GM18511 (cell line): Measurements from ENCODE around the gene SPIRE1.
"Not testable (repeated sequence)": the region's sequence is repeated elsewhere in the genome, so short reads cannot be mapped to it uniquely, and the experiment has no call there.

Source experiments
- ATAC-seq: cut with Tn5 transposase; IDR thresholded peaks from one replicate; pipeline ENCODE4 v1.9.1; 2021; ENCODE audit warnings: mild to moderate bottlenecking, moderate library complexity; ENCODE audit not compliant: unreplicated experiment

Gene SPIRE1

DNA sequence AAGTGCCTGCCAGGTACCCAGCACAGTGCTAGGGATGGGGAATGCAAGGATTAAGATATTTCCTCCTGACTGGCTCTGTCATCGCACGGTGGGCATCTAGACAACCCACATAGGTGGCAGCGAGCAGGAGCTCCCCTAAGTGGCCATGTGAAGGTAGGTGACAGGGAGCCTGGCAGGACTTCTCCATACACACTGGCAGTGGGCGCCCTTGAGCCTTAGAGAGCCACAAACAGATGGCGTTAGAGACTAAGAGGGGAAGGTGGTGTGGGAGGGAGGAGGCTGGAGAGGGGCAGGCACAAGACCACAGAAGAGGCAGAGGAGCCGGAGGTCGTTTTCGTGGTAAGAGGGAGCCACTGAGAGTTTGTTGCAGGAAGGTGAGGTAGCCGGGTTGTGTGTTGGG is 235.0 kb downstream of the SPIRE1 start:
- no peak for ATAC-seq

DNA sequence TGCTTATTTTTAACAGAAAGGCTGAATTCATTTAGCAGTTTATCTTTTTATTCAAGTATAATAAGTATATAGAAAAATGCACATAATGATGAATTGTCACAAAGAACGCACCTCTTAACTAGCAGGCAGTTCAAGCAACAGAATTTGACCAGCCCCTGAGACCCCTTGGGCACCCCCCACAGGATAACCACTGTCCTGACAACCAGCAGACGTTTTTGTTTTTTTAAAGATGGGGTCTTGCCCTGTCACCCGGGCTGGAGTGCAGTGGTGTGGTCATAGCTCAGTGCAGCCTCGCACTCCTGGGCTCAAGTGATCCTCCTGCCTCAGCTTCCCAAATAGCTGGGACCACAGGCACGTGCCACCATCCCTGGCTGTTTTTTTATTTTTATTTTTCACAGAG is 236.2 kb downstream of the SPIRE1 start:
- ATAC-seq = no peak

DNA sequence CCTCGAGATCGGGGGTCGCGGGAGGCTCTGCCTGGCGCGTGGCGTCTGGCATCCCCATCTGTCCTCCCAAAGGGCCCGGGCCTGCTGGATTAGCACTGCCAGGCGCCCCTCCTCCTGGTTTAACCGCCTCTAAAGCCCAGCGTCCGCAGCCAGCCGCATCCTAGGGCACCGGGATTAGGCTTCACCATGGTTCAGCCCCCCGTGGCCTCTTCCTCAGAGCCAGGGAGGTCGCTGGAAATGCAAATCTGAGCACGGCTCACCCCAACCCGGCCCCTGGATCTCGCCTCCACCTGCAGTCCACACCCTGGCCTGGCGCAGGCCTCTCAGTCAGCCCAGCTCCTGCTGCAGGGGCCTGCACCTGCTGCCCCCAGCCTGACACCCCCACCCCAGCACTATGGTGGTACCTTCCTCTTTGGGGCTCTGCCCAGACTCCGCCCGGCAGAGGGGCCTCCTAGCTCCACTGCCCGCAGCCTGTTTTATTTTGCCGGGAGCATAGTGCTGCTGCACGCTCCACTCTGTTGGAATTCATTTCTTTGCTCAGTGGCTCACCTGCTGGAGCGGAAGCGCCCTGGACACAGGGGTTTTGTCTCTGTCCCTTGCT is 237.0 kb downstream of the SPIRE1 start:
- no peak for ATAC-seq

DNA sequence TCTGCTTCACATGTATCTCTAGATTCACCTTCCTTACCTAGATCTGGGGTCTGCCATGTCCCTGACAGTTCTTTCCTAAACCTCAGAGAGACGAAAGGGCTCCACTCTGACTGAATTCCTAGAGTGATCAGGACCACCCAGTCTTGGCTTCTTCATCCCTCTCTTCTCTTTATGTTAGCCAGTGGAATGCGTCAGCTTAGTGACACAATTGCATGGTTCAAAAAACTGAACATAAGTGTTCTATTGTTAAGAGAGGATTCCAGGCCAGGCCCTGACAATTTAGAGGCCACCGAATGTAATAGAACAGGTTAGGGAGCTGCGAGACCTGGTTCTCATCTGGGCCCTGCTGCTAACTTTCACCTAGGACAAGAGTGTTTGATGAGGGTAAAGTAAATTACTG is 240.2 kb downstream of the SPIRE1 start:
- ATAC-seq = no peak

DNA sequence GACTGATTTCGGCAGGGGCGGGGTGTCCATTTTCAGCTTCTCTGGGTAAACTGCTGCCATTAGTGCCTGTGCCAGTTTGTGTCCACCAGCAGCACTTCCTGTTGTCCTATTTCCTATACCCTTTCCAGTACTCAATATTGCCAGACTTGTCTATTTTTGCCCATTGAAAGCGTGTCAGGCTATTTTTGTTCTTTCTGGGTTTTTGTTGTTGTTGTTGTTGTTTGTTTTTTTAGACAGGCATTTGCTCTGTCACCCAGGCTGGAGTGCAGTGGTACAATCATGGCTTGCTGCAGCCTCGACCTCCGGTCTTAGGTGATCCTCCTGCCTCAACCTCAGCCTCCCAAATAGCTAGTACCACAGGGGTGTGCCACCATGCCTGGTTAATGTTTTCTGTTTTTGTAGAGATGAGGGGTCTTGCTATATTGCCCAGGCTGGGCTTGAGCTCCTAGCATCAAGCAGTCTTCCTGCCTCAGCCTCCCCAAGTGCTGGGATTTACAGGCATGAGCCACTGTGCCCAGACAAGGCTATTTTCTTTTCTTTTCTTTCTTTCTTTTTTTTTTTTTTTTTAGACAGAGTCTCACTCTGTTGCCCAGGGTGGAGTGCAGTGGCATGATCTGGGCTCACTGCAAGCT is 241.7 kb downstream of the SPIRE1 start:
- ATAC-seq = no peak

DNA sequence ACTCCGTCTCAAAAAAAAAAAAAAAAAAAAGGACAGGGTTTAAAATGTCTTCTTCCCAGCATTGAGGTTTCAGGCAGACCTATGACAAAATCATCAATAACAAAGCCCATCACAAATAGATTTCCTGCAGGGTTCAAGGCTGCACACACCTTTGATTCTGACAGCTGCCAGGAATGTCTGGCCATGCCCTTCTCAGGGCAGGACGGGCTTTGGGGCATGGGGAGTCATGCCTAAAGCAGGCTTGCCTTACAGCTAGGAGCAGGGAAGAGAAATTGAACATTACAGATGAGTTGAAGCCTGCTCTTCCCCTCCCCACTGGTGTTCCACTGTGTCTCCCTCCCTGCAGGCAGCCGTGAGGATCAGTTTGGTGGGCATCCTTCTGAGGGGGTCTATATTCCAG is 246.5 kb downstream of the SPIRE1 start:
- ATAC-seq = no peak

DNA sequence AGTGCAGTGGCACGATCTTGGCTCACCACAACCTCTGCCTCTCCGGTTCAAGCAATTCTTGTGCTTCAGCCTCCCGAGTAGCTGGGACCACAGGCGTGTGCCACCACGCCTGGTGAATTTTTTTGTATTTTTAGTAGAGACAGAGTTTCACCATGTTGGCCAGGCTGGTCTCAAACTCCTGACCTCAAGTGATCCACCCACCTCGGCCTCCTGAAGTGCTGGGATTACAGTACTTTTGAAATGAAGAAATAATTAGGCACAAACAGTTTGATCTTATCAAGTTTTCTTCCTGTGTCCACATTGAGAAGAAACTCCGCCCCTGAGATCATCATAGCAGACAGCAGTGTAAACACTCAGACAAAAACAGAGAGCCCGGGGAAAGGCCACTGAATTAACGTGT is 247.2 kb downstream of the SPIRE1 start:
- not testable (repeated sequence) for ATAC-seq

DNA sequence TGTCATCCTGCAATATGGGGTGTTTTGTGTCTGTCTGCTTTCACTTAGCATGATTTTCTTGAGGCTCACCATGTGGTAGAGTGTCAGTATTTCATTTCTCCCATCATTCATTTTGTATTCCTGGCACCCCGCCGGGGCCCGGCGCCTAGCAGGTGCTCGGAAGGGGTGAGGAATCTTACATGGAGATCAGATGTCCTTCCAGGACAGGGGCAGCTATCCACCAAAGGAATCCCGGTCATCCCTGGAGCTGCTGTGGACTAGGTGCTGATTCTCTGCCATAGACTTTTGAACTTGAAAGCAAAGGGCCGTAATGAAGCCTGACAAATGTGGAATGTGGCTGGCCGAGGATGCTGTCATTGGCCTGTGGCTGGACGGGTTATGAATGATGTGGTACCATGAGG is 247.8 kb downstream of the SPIRE1 start:
- ATAC-seq = no peak

DNA sequence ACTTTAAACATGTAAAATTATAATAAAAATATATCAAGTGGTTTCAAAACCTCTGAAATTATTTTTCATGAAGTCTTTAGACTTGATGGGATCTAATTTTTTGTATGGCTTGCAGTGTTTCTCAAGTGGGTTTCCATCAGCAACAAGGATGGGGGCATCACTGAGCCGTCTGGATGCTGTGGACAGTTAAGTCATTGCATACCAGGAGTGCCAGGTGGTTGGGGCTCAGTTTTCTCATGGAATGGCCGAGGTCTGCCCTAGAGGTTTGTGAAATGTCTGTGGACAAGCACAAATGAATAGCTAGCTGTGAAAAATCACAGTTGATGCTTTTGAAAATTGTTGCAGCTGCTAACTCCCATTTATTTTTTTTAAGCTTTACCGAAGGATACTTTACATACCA is 248.4 kb downstream of the SPIRE1 start:
- ATAC-seq = no peak

DNA sequence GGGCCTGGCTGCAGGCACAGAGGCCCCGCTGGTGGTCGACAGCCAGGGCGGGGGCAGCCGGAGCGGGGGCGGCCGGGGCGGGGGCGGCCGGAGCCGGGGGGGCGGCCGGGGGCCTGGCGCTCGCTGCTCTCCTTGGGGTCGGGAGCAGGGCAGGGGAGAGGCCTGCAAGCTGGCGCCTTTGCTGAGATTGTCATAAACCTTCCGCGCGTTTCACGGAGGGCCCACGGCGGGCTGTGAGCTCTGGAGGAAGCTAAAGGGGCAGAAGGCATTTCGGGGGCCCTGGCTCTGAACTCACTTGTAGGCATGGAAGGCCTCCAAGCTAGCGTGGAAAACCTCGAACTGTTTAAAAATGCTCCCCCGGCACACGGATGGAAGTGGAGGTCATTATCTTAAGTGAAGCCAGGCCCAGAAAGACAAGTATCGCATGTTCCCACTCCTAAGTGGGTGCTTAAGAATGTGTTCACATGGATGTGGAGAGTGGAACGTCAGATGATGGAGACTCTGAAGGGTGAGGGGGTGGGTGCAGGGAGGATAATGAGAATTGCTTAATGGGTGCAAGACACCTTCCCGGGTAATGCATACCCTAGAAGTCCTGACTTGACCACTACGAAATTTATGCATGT is 249.5 kb downstream of the SPIRE1 start:
- ATAC-seq = peak; percentile 3

DNA sequence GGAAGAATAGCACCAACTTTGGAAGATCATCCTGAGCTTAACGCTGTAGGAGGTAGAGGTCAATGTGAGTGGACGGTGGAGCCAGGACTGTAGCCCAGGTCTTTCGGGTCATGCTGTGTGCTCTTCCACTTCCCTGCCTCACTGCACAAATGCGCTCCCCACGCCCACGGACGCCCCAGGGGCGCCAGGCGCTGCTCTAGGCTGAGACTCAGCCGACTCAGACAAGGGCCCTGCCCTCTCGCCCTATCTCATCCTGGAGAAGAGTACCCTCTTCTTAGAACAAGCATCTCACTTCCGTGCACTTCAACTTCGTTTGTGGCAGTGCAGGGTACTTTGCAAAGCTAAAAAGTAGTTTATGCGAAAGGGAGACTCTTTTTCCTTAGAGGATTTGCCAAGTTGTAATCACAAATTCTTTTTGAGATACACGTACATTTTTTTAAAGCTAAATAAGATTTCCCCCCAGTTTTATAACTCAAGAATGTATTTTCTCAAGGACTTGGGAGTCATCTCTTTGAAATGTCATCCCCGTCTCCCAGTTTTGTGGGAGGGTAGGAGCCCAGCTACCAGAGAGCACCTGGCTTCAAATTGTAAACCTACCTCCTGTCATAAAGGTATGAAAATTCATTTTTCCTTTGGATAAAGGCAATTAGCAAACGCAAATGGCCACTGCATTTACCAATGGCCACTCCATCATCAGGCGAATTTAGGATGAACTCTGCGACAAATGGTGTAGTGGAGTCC is 251.4 kb downstream of the SPIRE1 start:
- no peak for ATAC-seq

DNA sequence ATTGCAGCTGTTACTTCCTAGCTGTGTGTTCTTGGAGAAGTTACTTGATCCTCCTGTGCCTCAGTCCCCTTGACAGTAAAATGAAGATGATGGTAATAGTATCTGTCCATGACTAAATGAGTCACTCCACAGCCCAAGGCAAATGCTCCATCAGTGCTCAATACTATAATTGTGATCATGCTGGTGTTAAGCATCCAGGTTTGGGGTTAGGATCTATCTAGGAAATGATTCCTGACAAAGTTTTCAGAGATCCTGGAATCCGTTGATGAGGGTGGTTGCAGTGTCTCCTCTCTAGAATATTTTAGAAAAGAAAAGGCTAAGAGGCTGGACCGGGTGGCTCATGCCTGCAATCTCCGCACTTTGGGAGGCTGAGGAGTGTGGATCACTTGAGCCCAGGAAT is 252.8 kb downstream of the SPIRE1 start:
- no peak for ATAC-seq

DNA sequence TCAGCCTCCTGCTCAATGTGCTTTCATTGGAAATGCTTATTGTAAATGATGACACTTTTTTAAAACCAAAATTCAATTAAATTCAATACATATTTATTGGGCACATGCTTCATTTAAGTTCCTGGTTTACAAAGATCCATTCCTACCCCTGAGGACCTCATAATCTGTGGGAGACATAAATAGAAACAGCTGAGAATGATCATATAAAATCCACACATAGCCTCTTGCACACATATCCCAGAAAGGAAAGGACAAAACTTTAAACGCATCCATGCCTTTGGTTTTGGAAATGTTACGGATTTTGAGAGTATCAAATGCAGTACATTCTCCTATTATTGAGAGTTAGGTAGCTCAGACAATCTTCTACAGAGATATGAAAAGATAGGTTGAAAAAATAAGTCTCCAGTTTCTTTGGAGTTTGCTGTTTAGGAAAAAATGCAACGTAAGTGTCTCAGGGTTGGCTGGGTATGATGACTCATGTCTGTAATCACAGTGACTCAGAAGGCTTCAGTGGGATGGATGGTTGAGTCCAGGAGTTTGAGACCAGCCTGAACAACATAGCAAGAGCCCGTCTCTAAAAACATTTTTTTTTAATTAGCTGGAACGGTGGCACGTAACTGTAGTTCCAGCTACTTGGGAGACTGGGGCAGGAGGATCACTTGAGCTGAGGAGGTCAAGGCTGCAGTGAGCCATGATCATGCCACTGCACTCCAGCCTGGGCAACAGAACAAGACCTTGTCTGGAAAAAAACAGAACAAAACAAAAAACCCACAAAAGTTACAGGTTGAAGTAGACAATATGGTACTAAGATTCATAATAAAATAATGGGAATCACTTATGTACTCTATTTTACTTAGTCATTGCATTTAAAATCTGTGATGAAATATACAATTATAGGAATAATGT is 254.1 kb downstream of the SPIRE1 start:
- ATAC-seq = no peak

DNA sequence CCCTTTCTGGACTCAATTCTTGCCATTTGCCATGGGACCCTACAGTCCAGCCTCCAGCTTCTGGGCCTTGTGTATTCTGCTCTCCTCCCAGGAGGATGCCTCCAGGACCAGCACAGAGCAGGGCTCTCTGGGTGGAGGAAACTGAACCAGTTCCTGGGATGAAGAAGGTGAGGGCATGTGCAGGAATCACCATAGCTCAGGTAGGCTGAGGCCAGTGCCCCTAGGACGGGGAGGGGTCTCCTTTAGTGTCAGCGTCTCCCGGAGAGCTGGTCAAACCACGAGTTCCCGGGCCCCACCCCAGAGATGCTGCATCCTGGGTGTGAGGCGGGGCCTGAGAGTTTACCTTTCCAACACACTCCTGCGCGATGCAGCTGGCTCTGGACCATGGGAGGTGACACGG is 256.0 kb downstream of the SPIRE1 start:
- ATAC-seq = no peak

DNA sequence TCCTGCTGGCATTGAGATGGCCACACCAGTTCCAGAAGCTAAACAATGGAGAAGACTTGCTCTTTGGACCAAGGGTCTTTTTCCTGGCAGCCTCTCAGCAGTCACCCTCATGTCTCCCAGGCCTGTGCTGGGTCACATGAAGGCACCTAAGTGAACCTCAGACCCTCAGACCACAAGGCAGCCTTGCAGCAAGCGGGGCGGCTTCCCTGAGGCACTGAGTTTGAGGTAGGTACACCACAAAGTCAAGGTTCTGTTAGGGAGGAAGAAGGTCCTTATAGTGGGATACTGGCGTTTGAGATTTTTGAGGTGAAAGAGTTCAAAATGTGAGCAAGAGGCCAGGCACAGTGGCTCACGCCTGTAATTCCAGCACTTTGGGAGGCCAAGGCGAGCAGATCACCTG is 258.7 kb downstream of the SPIRE1 start:
- no peak for ATAC-seq

DNA sequence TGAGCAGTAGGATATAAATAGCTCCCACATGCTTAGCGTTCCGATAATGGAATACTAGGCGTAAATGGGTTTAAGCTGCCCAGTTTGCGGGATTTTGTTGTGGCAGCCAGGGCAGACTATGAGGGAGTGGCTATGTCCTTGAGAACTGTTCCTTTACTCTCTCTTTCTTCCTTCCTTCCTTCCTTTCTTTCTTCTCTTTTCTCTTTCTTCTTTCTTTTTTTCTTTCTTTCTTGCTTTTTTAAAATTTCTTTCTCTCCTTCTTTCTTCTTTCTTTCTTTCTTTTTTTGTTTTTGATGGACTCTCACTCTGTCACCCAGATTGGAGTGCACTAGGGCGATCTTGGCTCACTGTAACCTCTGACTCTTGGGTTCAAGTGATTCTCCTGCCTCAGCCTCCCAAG is 259.3 kb downstream of the SPIRE1 start:
- ATAC-seq = no peak

DNA sequence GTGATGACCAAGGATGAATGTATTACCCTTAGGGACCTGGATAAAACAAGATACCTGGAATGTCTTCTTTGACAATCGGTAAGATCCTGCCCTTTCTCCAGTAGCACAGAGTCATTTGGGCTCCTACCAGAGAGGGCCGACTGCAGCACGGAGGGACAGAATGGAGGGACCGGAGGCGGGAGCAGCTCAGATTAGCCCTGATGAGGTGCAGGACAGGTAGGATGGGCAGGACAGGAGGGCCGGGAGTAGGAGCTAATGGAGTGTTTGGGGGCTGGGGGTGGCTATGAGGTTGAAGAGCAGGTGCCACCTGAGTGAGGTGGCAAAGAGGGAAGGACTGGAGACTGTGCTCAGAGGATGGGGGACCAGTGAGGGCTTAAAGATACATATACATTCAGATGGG is 260.1 kb downstream of the SPIRE1 start:
- no peak for ATAC-seq

DNA sequence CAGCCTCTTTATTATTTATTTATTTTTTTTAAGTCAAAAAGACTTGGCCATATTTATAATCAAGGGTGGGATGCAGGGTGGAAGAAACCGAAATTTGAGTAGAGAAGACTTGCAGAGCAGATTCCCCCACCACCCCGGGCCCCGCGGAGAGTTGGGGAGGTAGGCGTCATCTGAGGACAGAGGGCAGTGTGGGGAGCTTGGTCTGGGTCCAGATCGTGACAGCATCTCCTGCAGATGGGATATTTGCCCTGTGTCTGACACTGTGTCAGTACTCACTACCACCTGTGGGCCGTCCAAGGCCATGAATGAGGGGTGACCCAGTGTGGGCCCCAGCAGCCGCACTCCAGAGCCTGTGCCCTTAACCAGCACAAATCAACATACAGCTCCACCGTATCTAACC is 260.7 kb downstream of the SPIRE1 start:
- ATAC-seq = no peak
